IPS-NIHi7 (cell line): Measurements from ENCODE around the gene LYST.
A peak's percentile ranks its signal among the peaks of the same experiment; 100 is the strongest.
"Not testable (repeated sequence)": the region's sequence is repeated elsewhere in the genome, so short reads cannot be mapped to it uniquely, and the experiment has no call there.

Experiments used
- DNase-seq: peaks from one replicate; pipeline ENCODE4 v3.0.0; 2012; ENCODE audit warnings: mixed read lengths; ENCODE audit errors: extremely low spot score

LYST gene, protein sequence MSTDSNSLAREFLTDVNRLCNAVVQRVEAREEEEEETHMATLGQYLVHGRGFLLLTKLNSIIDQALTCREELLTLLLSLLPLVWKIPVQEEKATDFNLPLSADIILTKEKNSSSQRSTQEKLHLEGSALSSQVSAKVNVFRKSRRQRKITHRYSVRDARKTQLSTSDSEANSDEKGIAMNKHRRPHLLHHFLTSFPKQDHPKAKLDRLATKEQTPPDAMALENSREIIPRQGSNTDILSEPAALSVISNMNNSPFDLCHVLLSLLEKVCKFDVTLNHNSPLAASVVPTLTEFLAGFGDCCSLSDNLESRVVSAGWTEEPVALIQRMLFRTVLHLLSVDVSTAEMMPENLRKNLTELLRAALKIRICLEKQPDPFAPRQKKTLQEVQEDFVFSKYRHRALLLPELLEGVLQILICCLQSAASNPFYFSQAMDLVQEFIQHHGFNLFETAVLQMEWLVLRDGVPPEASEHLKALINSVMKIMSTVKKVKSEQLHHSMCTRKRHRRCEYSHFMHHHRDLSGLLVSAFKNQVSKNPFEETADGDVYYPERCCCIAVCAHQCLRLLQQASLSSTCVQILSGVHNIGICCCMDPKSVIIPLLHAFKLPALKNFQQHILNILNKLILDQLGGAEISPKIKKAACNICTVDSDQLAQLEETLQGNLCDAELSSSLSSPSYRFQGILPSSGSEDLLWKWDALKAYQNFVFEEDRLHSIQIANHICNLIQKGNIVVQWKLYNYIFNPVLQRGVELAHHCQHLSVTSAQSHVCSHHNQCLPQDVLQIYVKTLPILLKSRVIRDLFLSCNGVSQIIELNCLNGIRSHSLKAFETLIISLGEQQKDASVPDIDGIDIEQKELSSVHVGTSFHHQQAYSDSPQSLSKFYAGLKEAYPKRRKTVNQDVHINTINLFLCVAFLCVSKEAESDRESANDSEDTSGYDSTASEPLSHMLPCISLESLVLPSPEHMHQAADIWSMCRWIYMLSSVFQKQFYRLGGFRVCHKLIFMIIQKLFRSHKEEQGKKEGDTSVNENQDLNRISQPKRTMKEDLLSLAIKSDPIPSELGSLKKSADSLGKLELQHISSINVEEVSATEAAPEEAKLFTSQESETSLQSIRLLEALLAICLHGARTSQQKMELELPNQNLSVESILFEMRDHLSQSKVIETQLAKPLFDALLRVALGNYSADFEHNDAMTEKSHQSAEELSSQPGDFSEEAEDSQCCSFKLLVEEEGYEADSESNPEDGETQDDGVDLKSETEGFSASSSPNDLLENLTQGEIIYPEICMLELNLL (N-terminal part only)

DNA sequence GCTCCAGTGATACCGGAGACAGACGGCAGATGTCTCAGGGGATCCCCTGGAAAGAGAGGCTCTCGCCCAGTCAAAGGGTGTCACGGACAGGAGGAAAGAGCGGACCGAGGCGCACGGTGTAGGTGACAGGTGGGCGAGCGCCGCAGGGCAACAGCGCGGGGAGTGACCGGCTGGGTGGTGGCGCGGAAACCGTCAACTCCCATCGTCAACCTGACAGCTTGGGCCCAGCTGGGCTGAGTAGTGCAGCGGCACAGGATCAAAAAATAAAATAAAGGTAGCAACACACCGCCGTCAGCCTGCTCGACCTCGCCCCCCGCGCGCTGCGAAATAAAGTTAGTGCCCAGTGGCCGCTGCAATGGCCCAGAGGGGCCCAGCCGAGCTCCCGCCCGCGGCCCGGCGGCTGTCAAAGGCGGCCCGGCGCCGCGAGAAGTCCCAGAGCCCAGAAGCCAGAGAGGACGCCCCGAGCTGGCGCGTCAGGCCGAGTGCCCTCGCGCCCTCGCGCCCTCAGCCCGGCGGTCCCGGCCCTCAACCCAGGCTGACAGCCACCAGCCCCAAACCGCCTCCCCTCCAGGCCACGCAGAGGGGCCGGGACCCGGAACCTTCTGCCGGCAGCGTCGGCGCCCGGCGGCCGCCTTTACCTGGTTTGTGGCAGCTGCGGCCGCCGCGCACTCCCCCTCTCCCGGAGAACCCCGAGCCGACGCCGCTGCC lies at the start of gene LYST:
Gene LYST (minus strand): TSS at position 702 of the 708 bp plus-strand sequence. CDS start 36,489 bp downstream, outside the sequence.
- DNase-seq, result peak; percentile 50

DNA sequence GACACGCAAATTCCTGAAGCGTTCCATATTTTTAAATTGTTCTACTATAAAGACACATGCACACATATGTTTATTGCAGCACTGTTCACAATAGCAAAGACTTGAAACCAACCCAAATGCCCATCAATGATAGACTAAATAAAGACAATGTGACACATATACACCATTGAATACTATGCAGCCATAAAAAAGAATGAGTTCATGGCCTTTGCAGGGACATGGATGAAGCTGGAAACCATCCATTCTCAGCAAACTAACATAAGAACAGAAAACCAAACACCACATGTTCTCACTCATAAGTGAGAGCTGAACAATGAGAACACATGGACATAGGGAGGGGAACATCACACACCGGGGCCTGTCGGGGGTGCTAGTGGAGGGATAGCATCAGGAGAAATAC lies 48.8 kb upstream of the LYST start:
- not testable (repeated sequence) for DNase-seq

DNA sequence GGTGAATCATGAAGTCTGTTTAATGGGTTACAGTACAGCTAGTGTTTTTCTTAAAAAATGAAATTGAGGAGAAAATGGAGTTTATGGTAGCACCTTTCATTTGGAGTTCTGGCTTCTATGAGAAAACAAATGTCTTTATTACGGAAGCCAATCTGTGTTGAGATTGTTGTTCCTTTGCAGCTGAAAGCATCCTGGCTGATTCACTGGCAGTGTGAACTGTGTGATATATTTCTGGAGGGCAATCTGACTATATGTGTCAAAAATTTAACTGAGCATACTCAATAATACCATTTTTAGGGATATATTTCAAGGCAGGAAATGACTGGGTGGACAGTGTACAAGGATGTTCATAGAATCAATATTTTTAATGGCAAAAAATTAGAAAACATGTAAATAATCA lies 46.6 kb upstream of the LYST start:
- DNase-seq, result no peak

GRCh38 chr1:235911876-235912275 lies 45.2 kb upstream of the LYST start:
- no peak for DNase-seq

DNA sequence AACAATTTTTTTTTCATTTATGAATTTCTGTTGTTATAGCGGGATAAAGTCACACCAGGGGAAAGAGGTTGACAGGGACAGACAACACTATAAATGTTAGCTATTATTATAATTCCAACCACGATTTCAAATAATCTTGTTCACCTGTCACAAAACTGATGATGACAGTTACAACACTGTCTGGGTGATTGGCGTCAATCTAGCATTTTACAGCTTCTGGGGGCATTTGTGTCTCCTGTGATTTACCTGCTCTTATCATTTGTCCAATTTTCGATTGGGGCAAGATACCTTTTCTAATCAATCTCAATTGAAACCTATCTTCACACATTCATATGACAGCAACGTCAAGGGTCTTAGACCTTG lies 44.6 kb upstream of the LYST start:
- no peak for DNase-seq

GRCh38 chr1:235910357-235911299 lies 43.9 kb upstream of the LYST start:
- DNase-seq, result peak; percentile 82

DNA sequence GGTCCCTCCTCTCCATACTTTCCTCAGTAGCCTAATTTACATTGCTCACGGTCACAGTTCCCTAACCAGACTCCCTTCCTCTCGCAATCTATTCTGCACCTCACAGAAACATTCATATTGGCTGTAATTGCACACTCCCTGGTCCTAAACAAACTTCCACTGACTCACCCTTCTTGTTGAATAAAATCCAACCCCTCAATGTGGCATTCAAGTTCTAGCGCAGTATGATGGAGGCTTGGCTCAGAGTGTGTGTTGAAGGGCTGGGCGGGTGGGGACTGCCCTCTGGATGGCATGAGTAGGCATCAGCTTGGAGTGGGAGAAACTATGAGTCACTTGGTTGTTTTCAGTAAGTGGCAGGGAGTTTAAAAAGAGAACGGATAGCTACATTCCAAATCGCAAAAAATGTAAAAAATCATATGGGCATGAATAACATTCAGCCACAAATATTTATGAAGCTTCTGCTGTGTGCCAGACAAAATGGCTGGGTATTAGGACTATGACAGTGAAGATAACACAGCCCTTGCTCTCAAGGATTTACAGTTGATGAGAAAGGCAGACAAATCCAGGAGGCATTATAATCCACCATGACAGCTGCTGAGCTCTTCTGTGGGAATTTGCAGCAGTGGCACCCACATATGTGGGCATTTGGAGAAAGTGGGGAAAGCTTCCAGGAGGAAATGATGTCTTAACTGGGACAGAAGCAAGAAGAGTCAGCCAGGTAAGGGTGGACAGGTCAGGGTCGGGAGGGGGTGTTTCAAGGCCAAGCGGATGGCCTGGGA lies 42.2 kb upstream of the LYST start:
- no peak for DNase-seq

GRCh38 chr1:235907897-235908240 lies 41.2 kb upstream of the LYST start:
- no peak for DNase-seq

- DNase-seq, result no peak
These were observed 40.6 kb upstream of the LYST start for GRCh38 chr1:235907187-235907896.

DNA sequence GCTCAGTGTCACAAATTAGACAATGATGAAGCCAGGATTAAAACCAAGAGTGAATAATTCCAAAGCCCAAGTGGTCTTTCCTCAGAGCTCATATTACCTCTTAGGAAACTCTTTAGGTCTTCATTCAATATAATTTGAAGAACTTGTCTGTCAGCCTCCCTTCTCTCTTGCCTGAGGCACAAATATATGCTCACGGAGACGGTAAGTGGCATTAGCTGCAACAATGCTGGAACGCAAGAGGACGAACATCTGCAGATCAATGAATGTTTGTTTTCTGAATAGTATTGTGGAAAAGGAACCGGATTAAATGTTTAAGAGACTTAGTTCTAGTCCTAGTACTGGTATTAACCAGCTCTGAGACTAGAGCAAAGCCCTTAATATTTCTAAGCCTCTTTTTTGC lies 39.7 kb upstream of the LYST start:
- DNase-seq, result no peak

DNA sequence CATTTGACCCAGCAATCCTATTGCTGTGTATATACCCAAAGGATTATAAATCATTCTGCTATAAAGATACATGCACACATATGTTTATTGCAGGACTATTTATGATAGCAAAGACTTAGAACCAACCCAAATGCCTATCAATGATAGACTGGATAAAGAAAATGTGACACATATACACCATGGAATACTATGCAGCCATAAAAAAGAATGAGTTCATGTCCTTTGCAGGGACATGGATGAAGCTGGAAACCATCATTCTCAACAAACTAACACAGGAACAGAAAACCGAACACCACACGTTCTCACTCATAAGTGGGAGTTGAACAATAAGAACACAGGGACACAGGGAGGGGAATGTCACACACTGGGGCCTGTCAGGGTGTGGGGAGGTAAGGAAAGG lies 37.1 kb upstream of the LYST start:
- not testable (repeated sequence) for DNase-seq

GRCh38 chr1:235902677-235903542 lies 36.2 kb upstream of the LYST start:
- DNase-seq, result no peak

DNA sequence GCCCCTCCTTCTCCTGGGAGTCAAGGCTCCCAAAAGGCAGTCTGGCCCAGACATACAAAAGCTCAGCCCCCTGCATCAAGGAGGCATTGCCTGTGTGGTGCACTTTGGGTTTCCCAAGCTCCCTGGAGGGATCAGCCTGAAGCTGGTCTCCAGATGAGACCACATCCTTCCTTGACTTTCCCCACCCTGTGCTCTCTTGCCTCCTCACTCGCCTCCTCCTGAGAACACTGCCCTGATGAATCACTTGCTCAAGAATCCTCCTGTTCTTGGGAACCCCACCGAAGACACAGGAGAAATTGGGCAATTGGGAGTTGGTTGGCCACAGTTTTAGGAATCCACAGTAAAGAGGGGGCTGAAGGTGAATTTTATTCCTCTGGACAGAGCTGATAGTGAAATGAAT lies 34.8 kb upstream of the LYST start:
- no peak for DNase-seq

GRCh38 chr1:235898126-235898525 lies 31.4 kb upstream of the LYST start:
- DNase-seq, result no peak

DNA sequence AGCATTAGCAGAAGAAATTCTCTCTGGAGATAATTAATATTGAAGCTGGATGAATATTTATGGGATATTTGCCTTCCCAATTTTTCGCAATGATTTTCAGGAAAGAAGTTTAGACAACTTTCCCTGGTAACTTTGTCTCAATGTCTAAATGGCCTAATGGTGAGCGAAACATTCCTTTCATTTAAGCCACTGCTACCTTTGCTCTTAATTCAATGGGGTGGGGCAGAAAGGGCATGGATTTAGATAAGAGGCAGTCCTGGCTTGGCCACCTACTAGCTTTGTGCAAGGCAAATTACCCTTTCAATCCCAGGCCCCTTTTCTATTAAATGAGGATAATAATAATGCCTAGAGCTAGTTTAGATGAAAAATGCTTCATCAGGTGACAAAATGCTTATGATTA lies 27.1 kb upstream of the LYST start:
- no peak for DNase-seq

DNA sequence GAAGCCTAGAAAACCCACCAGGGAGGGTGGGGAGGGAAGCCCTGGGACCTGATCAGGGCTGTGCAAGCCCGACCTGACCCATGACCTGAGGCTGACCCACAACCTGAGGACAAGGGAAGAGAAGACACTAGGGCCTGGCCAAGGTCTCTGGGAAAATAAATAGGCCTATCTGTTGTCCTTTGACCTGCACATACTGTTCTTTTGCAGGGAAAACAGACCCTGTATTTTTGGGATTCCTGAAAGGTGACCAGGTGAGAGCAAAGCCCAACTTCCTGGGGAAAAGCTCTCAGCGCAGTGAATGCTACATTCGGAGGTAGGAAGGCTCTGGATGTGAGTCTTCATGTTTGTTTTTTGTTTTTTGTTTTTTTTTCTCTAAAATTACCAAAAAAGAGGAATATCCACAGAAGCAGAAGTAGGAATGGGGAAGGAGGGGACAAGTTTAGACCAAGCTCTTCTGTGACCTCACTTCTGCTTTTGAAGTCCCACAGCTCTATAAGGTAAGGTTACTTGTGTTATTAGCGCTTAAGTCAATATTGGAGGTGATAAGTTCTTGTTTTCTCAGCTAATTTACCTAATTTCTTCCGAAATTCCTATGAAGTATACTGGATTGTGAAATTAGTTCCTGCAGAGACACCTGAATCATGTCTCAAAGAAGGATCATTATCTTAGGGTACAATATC lies 26.2 kb upstream of the LYST start:
- no peak for DNase-seq

DNA sequence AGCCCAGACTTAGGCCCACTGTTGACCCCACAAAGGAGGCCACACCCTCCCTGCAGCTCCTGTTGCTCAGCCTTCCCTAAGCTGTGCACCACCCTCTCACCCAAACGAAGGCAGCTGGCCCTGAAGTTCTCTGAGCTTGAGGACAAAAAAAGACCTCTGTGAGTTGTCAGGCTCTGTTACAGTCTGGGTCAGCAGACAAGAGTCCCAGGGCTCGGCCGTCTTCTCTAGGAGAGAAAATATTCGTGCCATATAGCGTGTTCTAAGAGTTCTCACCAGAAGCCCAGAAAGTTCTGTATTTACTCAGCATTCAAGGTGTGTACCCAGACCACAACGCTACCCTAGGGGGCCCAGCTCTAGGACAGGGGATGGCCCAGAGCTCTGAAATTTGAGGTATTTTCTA lies 25.5 kb upstream of the LYST start:
- no peak for DNase-seq
